ENCODE results near the gene GLIS1.
A peak's percentile ranks its signal among the peaks of the same experiment; 100 is the strongest.

Gene GLIS1

DNA sequence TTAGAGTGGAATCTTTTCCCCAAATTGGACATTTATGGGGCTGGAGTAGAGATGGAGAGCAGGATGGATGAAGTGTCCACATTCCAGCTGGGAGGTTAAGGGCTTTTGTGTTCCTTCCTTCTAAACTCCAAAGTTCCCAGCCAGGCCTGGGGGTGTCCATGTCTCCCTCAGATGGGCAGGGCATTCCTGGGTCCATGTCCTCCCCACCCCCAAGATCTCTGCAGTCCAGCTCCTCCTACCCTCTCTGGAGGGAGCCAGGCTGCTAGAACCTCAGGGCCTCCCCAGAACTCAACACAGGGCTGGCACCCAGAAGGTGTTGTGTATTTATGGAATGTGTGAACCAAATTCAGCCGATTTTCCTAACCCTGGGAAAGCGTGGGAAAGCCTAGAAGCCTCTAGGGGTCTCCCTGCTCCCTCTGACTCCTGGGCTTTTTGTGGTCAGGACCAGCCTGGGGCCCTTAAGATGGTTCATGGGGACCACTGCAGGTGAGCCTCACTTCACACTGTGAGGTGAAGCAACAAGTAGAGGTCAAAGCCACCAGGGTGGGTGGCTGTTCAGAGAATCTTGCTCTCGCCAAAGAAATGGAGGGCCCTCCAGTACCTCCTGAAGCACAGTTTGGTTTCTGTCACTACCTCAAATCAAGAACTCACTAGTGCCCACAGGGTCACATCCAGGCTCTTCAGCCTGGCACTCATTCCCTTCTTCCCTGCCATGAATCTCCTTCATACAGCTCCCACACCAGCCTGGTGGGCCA, 54.8 kb downstream of the GLIS1 start:
- DNase-seq (ENCODE audit: extremely low spot score) = no peak
- TF ChIP-seq FOXM1 (IDR thresholded peaks at IDR 0.05; ENCODE audit: borderline replicate concordance) (no peak), ELF4 (IDR thresholded peaks at IDR 0.05) (no peak), BHLHE40 (IDR thresholded peaks at IDR 0.05; ENCODE audit: borderline replicate concordance) (no peak), TARDBP (IDR thresholded peaks at IDR 0.05) (no peak), CTBP1 (IDR thresholded peaks at IDR 0.05; ENCODE audit: borderline replicate concordance) (no peak), HDGF (IDR thresholded peaks at IDR 0.05; ENCODE audit: borderline replicate concordance) (no peak), L3MBTL2 (conservative IDR thresholded peaks at IDR 0.05) (no peak), SUZ12 (IDR thresholded peaks at IDR 0.05) (no peak), FOXA1 (IDR thresholded peaks at IDR 0.05) (no peak), ARNT (IDR thresholded peaks at IDR 0.05) (no peak), SP1 (IDR thresholded peaks at IDR 0.05) (no peak), FOXK2 (IDR thresholded peaks at IDR 0.05) (no peak), NFRKB (IDR thresholded peaks at IDR 0.05) (no peak)
- TF ChIP-seq, protein P1, sequence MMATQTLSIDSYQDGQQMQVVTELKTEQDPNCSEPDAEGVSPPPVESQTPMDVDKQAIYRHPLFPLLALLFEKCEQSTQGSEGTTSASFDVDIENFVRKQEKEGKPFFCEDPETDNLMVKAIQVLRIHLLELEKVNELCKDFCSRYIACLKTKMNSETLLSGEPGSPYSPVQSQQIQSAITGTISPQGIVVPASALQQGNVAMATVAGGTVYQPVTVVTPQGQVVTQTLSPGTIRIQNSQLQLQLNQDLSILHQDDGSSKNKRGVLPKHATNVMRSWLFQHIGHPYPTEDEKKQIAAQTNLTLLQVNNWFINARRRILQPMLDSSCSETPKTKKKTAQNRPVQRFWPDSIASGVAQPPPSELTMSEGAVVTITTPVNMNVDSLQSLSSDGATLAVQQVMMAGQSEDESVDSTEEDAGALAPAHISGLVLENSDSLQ (IDR thresholded peaks at IDR 0.05) = no peak
- ChIA-PET CTCF (interaction anchor here (0.5 to 1.4 kb wide), 8 partner anchors 8 to 242 kb away, joined by 3 to 8 read pairs (median 3); no protein-coding TSS in a partner anchor), POLR2A (no interaction called here)

DNA sequence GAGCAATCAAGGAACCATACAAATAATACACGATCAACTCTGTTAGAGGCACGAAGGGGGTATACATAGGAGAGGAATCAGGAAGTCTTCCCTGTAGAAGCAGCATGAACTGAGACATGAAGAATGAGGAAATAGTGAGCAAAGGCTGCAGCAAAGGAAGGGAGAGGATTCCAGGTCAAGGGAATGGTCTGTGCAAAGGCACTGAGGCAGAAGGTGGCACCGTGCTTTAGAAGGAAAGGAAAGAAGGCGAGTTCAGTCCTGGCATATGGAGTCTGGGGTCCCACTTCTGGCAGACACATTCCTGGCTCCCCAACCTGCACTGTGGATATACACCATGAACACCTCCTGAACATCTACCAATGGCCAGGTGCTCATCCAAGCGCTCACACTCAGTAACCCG, 56.1 kb downstream of the GLIS1 start:
- no peak for TF ChIP-seq FOXK2 (IDR thresholded peaks at IDR 0.05)
- no peak for TF ChIP-seq CTBP1 (IDR thresholded peaks at IDR 0.05; ENCODE audit: borderline replicate concordance)
- TF ChIP-seq ZNF384 (IDR thresholded peaks at IDR 0.05) = no peak
- TF ChIP-seq TARDBP (IDR thresholded peaks at IDR 0.05) = no peak
- no peak for TF ChIP-seq FOXM1 (IDR thresholded peaks at IDR 0.05; ENCODE audit: borderline replicate concordance)
- TF ChIP-seq SUZ12 (IDR thresholded peaks at IDR 0.05) = no peak
- no peak for TF ChIP-seq L3MBTL2 (conservative IDR thresholded peaks at IDR 0.05)
- TF ChIP-seq, protein P1 (IDR thresholded peaks at IDR 0.05) = no peak
- TF ChIP-seq HDGF (IDR thresholded peaks at IDR 0.05; ENCODE audit: borderline replicate concordance) = no peak
- no peak for TF ChIP-seq BHLHE40 (IDR thresholded peaks at IDR 0.05; ENCODE audit: borderline replicate concordance)
- TF ChIP-seq ARNT (IDR thresholded peaks at IDR 0.05) = no peak
- TF ChIP-seq NFRKB (IDR thresholded peaks at IDR 0.05) = no peak
- no peak for TF ChIP-seq FOXA1 (IDR thresholded peaks at IDR 0.05)
- no peak for TF ChIP-seq ELF4 (IDR thresholded peaks at IDR 0.05)
- no peak for TF ChIP-seq SP1 (IDR thresholded peaks at IDR 0.05)
- TF ChIP-seq LEF1 (IDR thresholded peaks at IDR 0.05; ENCODE audit: borderline replicate concordance) = no peak
- CTCF ChIA-PET = interaction anchor here (1.0 to 2.0 kb wide), 6 partner anchors 9 to 239 kb away, joined by 3 to 7 read pairs (median 5); no protein-coding TSS in a partner anchor
- no peak for DNase-seq (ENCODE audit: extremely low spot score)
- POLR2A ChIA-PET = interaction anchor here (1.3 kb wide), 1 partner anchor 26 kb away, joined by 3 read pairs; no protein-coding TSS in a partner anchor

DNA sequence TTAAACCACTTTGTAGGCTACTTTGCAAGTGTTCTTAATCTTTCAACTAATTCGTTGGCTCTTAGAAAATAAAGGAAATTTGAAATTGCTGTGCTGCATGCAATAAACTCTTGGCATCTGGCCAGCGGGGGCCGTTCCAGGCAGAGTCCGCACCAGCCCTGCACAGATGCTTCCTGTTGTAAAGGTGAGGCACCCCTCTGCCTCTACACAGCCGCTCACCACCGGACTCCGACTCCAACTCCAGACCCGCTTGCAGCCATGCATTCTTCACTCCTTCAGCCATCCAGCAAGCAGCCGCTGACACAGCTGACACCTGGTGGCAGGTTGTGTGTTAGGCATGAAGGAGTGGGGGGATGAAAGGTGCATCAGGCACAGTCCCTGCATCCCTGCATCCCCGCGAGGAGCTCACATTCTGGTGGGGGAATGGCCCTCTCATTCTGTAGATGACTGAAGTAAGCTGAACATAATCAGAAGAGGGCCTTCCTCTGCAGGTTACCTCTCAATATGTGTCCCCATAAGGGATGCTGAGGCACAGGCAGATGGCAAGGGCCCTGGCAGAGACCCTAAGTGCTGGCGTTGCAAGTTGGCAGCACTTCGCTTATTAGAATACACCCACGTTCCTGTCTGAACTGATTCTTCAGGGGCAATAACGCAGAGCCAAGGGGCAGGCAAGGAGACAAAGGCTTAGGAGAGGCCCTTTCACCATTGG, 56.8 kb downstream of the GLIS1 start:
- DNase-seq (ENCODE audit: extremely low spot score) = peak; percentile 71
- no peak for TF ChIP-seq ARNT (IDR thresholded peaks at IDR 0.05)
- no peak for TF ChIP-seq FOXA1 (IDR thresholded peaks at IDR 0.05)
- TF ChIP-seq L3MBTL2 (conservative IDR thresholded peaks at IDR 0.05) = no peak
- TF ChIP-seq, protein P1 (IDR thresholded peaks at IDR 0.05) = no peak
- no peak for TF ChIP-seq BHLHE40 (IDR thresholded peaks at IDR 0.05; ENCODE audit: borderline replicate concordance)
- TF ChIP-seq FOXM1 (IDR thresholded peaks at IDR 0.05; ENCODE audit: borderline replicate concordance) = no peak
- TF ChIP-seq FOXK2 (IDR thresholded peaks at IDR 0.05) = no peak
- TF ChIP-seq NFRKB (IDR thresholded peaks at IDR 0.05) = no peak
- TF ChIP-seq ELF4 (IDR thresholded peaks at IDR 0.05) = no peak
- TF ChIP-seq SUZ12 (IDR thresholded peaks at IDR 0.05) = no peak
- no peak for TF ChIP-seq SP1 (IDR thresholded peaks at IDR 0.05)
- no peak for TF ChIP-seq CTBP1 (IDR thresholded peaks at IDR 0.05; ENCODE audit: borderline replicate concordance)
- no peak for TF ChIP-seq LEF1 (IDR thresholded peaks at IDR 0.05; ENCODE audit: borderline replicate concordance)
- no peak for TF ChIP-seq ZNF384 (IDR thresholded peaks at IDR 0.05)
- no peak for TF ChIP-seq HDGF (IDR thresholded peaks at IDR 0.05; ENCODE audit: borderline replicate concordance)
- no peak for TF ChIP-seq TARDBP (IDR thresholded peaks at IDR 0.05)
- ChIA-PET POLR2A (interaction anchor here (1.3 kb wide), 1 partner anchor 25 kb away, joined by 3 read pairs; no protein-coding TSS in a partner anchor), CTCF (interaction anchor here (1.0 to 2.0 kb wide), 6 partner anchors 10 to 238 kb away, joined by 3 to 7 read pairs (median 4); no protein-coding TSS in a partner anchor)

DNA sequence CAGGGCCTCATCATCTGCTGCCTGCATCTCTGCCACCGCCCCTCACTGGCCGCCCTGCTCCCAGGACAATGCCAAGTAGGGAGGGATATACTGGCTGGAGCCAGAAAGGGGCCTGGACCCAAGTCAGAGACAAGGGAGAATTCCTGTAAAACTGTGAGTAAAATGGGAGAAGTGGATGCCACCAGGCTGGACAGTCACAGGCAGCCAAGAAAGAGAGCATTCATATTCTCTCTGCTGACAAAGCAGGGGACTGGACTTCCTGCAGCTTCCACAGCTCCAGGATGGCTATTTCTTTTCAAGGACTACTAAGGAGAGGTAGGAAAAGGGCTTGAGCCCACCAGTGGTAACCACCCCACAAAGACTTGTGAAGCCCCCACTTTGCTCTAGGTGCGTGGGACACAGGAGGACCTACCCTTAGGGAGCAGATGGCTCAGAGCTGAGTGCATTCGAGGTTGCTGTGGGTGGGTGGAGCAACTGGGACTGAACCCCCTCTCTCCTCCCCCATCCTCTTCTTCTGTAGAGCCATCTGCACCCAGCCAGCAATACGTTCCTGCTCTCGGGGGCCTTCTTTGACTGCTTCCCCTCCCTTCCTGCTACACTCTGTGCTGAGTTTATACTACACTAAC, 57.5 kb downstream of the GLIS1 start:
- POLR2A ChIA-PET = no interaction called here
- CTCF ChIA-PET = interaction anchor here (1.1 to 2.0 kb wide), 3 partner anchors 11 to 196 kb away, joined by 3 to 5 read pairs (median 3); no protein-coding TSS in a partner anchor
- TF ChIP-seq CTBP1 (IDR thresholded peaks at IDR 0.05; ENCODE audit: borderline replicate concordance) = no peak
- no peak for TF ChIP-seq ZNF384 (IDR thresholded peaks at IDR 0.05)
- TF ChIP-seq ELF4 (IDR thresholded peaks at IDR 0.05) = no peak
- TF ChIP-seq HDGF (IDR thresholded peaks at IDR 0.05; ENCODE audit: borderline replicate concordance) = no peak
- TF ChIP-seq SP1 (IDR thresholded peaks at IDR 0.05) = no peak
- TF ChIP-seq NFRKB (IDR thresholded peaks at IDR 0.05) = no peak
- TF ChIP-seq FOXA1 (IDR thresholded peaks at IDR 0.05) = no peak
- no peak for TF ChIP-seq TARDBP (IDR thresholded peaks at IDR 0.05)
- no peak for TF ChIP-seq SUZ12 (IDR thresholded peaks at IDR 0.05)
- TF ChIP-seq BHLHE40 (IDR thresholded peaks at IDR 0.05; ENCODE audit: borderline replicate concordance) = no peak
- no peak for TF ChIP-seq FOXM1 (IDR thresholded peaks at IDR 0.05; ENCODE audit: borderline replicate concordance)
- TF ChIP-seq ARNT (IDR thresholded peaks at IDR 0.05) = no peak
- TF ChIP-seq, protein P1 (IDR thresholded peaks at IDR 0.05) = no peak
- TF ChIP-seq FOXK2 (IDR thresholded peaks at IDR 0.05) = no peak
- TF ChIP-seq LEF1 (IDR thresholded peaks at IDR 0.05; ENCODE audit: borderline replicate concordance) = no peak
- TF ChIP-seq L3MBTL2 (conservative IDR thresholded peaks at IDR 0.05) = no peak
- DNase-seq (ENCODE audit: extremely low spot score) = no peak
